IMR-90 (cell line): ENCODE results near the gene AGMO. TPM values are rescaled to one million over a fixed set of nuclear protein-coding genes. Genes with fewer than 3 reads are reported as not detected.

Experiments used
- ATAC-seq: fragments of 200-7000 bp; cut with Tn5 transposase; 2 replicates; pipeline ENCODE4 v1.9.1; 2020; ENCODE audit warnings: low read depth, mild to moderate bottlenecking, moderate library complexity
- BruUV-seq: library from RNA; stranded (reverse); fragments of 400-500 nt; replicated peaks from 2 replicates; lab custom pipeline; 2021; lab: Mats Ljungman, UMichigan
- CTCF ChIA-PET: fragments of 300-600 bp; formaldehyde crosslinking; extraction: SDS; loops from one replicate; lab custom pipeline; 2021; ENCODE audit warnings: antibody characterized with exemption; lab: Yijun Ruan, JAX
- POLR2A ChIA-PET: fragments of 300-600 bp; sonication (Branson Sonifier 250); formaldehyde crosslinking; loops from one replicate; lab custom pipeline; 2022; ENCODE audit warnings: antibody characterized with exemption; ENCODE audit not compliant: unreplicated experiment; lab: Charles Lee
- DNase-seq: peaks from one replicate; pipeline ENCODE4 v3.0.0; 2013
- H2AFZ ChIP-seq: replicated peaks from 2 replicates; pipeline ENCODE3; 2013; ENCODE audit warnings: low read length, mild to moderate bottlenecking; ENCODE audit not compliant: poor library complexity
- H2AK5ac ChIP-seq: 2 replicates; pipeline ENCODE4 v1.6.1; 2013; ENCODE audit warnings: low read depth, low read length, inconsistent platforms
- H2AK9ac ChIP-seq: replicated peaks from 2 replicates; pipeline ENCODE3; 2013; ENCODE audit warnings: mild to moderate bottlenecking, low read depth, low read length, moderate library complexity; ENCODE audit not compliant: poor library complexity
- H2BK120ac ChIP-seq: 2 replicates; pipeline ENCODE4 v1.6.1; 2013; ENCODE audit warnings: low read depth, low read length, inconsistent platforms
- H2BK15ac ChIP-seq: 3 replicates; pipeline ENCODE4 v1.6.1; 2013; ENCODE audit warnings: low read depth, low read length, inconsistent platforms
- H2BK20ac ChIP-seq: 2 replicates; pipeline ENCODE4 v1.6.1; 2013; ENCODE audit warnings: low read depth, mild to moderate bottlenecking, inconsistent platforms, low read length, moderate library complexity
- H2BK5ac ChIP-seq: 2 replicates; pipeline ENCODE4 v1.6.1; 2013; ENCODE audit warnings: mild to moderate bottlenecking, low read depth, low read length, inconsistent platforms; ENCODE audit not compliant: poor library complexity, severe bottlenecking
- H3K14ac ChIP-seq: replicated peaks from 2 replicates; pipeline ENCODE4 v1.6.1; 2013; ENCODE audit warnings: low read depth, low read length, inconsistent platforms
- H3K18ac ChIP-seq: 2 replicates; pipeline ENCODE4 v1.6.1; 2013; ENCODE audit warnings: low read depth, low read length, control low read depth
- H3K23ac ChIP-seq: 2 replicates; pipeline ENCODE4 v1.6.1; 2013; ENCODE audit warnings: low read depth, low read length, inconsistent platforms
- H3K27ac ChIP-seq: 2 replicates; pipeline ENCODE4 v1.5.1; 2013; ENCODE audit warnings: mild to moderate bottlenecking, control low read depth, low read length; ENCODE audit not compliant: insufficient read depth
- H3K27me3 ChIP-seq: 2 replicates; pipeline ENCODE4 v1.6.1; 2013; ENCODE audit warnings: low read length; ENCODE audit not compliant: control insufficient read depth, insufficient read depth
- H3K36me3 ChIP-seq: 2 replicates; pipeline ENCODE4 v1.6.1; 2013; ENCODE audit warnings: low read length, mixed read lengths; ENCODE audit not compliant: control insufficient read depth, insufficient read depth
- H3K4ac ChIP-seq: 2 replicates; pipeline ENCODE4 v1.6.1; 2013; ENCODE audit warnings: low read depth, low read length, inconsistent platforms
- H3K4me1 ChIP-seq: 2 replicates; pipeline ENCODE4 v1.6.1; 2013; ENCODE audit warnings: low read length, mixed read lengths; ENCODE audit not compliant: control insufficient read depth, insufficient read depth
- H3K4me2 ChIP-seq: 2 replicates; pipeline ENCODE4 v1.6.1; 2013; ENCODE audit warnings: low read depth, mild to moderate bottlenecking, control low read depth, low read length, moderate library complexity
- H3K4me3 ChIP-seq: 2 replicates; pipeline ENCODE4 v1.5.1; 2013; ENCODE audit warnings: low read depth, mild to moderate bottlenecking, control low read depth, low read length, moderate library complexity; ENCODE audit not compliant: insufficient read depth
- H3K56ac ChIP-seq: 2 replicates; pipeline ENCODE4 v1.6.1; 2013; ENCODE audit warnings: low read length, inconsistent platforms; ENCODE audit not compliant: insufficient read depth; ENCODE audit errors: extremely low read depth
- H3K79me1 ChIP-seq, 2 experiments: 2 replicates each; pipeline ENCODE4 v1.6.1; 2013; ENCODE audit warnings: low read length in 2 of 2, inconsistent platforms in 1 of 2, low read depth in 1 of 2
- H3K9ac ChIP-seq: 2 replicates; pipeline ENCODE4 v1.6.1; 2013; ENCODE audit warnings: low read depth, low read length, control low read depth
- H3K9me1 ChIP-seq: 2 replicates; pipeline ENCODE4 v1.6.1; 2013; ENCODE audit warnings: low read length, inconsistent platforms; ENCODE audit not compliant: insufficient read depth
- H3K9me3 ChIP-seq: 2 replicates; pipeline ENCODE4 v1.6.1; 2013; ENCODE audit warnings: low read length; ENCODE audit not compliant: control insufficient read depth, insufficient read depth
- H4K20me1 ChIP-seq: 2 replicates; pipeline ENCODE4 v1.6.1; 2013; ENCODE audit warnings: low read length, inconsistent platforms; ENCODE audit not compliant: insufficient read depth
- H4K5ac ChIP-seq: 2 replicates; pipeline ENCODE4 v1.6.1; 2013; ENCODE audit warnings: mild to moderate bottlenecking, low read depth, low read length, control low read depth
- H4K8ac ChIP-seq, 2 experiments: 2 replicates each; pipeline ENCODE4 v1.6.1; 2013; ENCODE audit warnings: low read depth in 2 of 2, low read length in 2 of 2, control low read depth in 1 of 2, inconsistent platforms in 1 of 2
- H4K91ac ChIP-seq: 2 replicates; pipeline ENCODE4 v1.6.1; 2013; ENCODE audit warnings: low read depth, low read length, inconsistent platforms; ENCODE audit not compliant: insufficient read depth
- MAFK ChIP-seq: IDR thresholded peaks from 2 replicates; pipeline ENCODE4 v1.6.1; 2012; ENCODE audit warnings: low read depth, low read length, improper control_type of control experiment
- POLR2A ChIP-seq: IDR thresholded peaks from 2 replicates; pipeline ENCODE4 v1.6.1; 2012; ENCODE audit warnings: mild to moderate bottlenecking, low read depth, low read length
- RCOR1 ChIP-seq: IDR thresholded peaks from 2 replicates; pipeline ENCODE4 v1.6.1; 2012; ENCODE audit warnings: mild to moderate bottlenecking, low read length, improper control_type of control experiment; ENCODE audit not compliant: insufficient replicate concordance
- RFX5 ChIP-seq: IDR thresholded peaks from 2 replicates; pipeline ENCODE4 v1.8.0; 2012; ENCODE audit warnings: low read depth, mild to moderate bottlenecking, low read length, moderate library complexity
- SMC3 ChIP-seq: fragments of 150-350 bp; IDR thresholded peaks from 2 replicates; pipeline ENCODE4 v1.6.1; 2016; ENCODE audit warnings: low read depth, mild to moderate bottlenecking, antibody characterized with exemption, low read length, moderate library complexity
- WGBS, 2 experiments: methylation state at CpG; one replicate each; pipeline versions ENCODE4 v1.1.5 to v1.1.7; 2013; ENCODE audit warnings: missing lambda C conversion rate in 2 of 2; ENCODE audit not compliant: insufficient read length in 1 of 2; ENCODE audit errors: extremely low coverage in 2 of 2; 5-methylcytosine and 5-hydroxymethylcytosine counted together
- dilution Hi-C: fragments of 300-500 bp; cut with HindIII; formaldehyde crosslinking; loops from one replicate; pipeline ENCODE4 v1.14.3; 2018; ENCODE audit warnings: low sequenced_read_pairs; ENCODE audit not compliant: unreplicated experiment
- in situ Hi-C: fragments of 300-500 bp; cut with MboI; formaldehyde crosslinking; loops from 3 replicates; pipeline ENCODE4 v1.14.3; 2019; ENCODE audit warnings: low sequenced_read_pairs, inconsistent platforms, mixed read lengths
- intact Hi-C: fragments of 100-400 bp; cut with micrococcal nuclease; formaldehyde crosslinking; loops from 2 replicates; pipeline ENCODE4 v1.10.0; 2022
- polyA plus RNA-seq, 3 experiments: library from polyadenylated mRNA; depleted of rRNA; stranded (reverse); fragments of >200 nt; gene quantifications; 2 replicates each; pipeline ENCODE4 v1.2.3, GENCODE V29; 2012; ENCODE audit warnings: low replicate concordance in 1 of 3
- total RNA-seq: library from RNA; depleted of rRNA; stranded (reverse); fragments of >200 nt; gene quantifications from 2 replicates; pipeline ENCODE4 v1.2.3, GENCODE V29; 2012
- TF ChIP-seq, protein P1 (sequence below): fragments of 150-350 bp; IDR thresholded peaks from 2 replicates; pipeline ENCODE4 v1.6.1; 2016; ENCODE audit warnings: low read depth, mild to moderate bottlenecking, low read length, moderate library complexity, borderline replicate concordance
- TF ChIP-seq, protein P2 (sequence below): fragments of 150-350 bp; IDR thresholded peaks from 2 replicates; pipeline ENCODE4 v1.6.1; 2017; ENCODE audit warnings: mild to moderate bottlenecking, antibody characterized with exemption, low read length, low read depth

The AGMO gene
- total and polyA plus RNA-seq, 2 of the 4 experiments (the other 2 are of a cell fraction) = not detected

DNA sequence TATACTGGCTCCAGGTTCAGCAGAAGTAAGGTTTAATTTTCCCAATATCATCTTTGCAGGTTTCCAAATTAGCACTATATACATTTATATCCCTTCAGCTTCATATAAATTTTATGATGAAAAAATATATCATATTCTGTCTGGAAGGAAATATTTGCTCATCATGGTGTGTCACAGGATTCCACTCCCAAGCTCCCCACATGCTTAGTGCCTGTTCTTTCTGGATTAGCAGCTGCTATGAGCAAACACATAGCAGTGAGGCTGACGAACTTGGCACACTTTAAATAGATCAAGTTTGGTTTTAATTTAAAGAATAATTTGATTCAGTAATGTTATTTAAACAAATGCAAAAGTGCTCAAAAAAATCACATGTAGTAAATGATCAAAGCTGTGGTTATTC lies 251.9 kb downstream of the AGMO start:
- H3K4me1 ChIP-seq = no peaks in the 10 kb centered on the region
- H3K79me1 ChIP-seq = no peaks in the 10 kb centered on the region
- H3K27me3 ChIP-seq = no peaks in the 10 kb centered on the region
- BruUV-seq = no TSS peak
- no peak overlapping the region for H3K14ac ChIP-seq
- intact Hi-C loops = loop anchor here (5.0 to 10.0 kb wide), 3 partner anchors 247 to 1255 kb away; no protein-coding TSS in a partner anchor
- no peaks in the 10 kb centered on the region for H3K36me3 ChIP-seq
- H2AK9ac ChIP-seq = no peak overlapping the region
- no peak overlapping the region for H3K4ac ChIP-seq
- no peak for TF ChIP-seq RFX5
- no peak for TF ChIP-seq POLR2A
- no peak for TF ChIP-seq SMC3
- no peak for TF ChIP-seq MAFK
- TF ChIP-seq, protein P1, sequence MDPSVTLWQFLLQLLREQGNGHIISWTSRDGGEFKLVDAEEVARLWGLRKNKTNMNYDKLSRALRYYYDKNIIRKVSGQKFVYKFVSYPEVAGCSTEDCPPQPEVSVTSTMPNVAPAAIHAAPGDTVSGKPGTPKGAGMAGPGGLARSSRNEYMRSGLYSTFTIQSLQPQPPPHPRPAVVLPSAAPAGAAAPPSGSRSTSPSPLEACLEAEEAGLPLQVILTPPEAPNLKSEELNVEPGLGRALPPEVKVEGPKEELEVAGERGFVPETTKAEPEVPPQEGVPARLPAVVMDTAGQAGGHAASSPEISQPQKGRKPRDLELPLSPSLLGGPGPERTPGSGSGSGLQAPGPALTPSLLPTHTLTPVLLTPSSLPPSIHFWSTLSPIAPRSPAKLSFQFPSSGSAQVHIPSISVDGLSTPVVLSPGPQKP = no peak
- TF ChIP-seq RCOR1 = no peak
- TF ChIP-seq, protein P2, sequence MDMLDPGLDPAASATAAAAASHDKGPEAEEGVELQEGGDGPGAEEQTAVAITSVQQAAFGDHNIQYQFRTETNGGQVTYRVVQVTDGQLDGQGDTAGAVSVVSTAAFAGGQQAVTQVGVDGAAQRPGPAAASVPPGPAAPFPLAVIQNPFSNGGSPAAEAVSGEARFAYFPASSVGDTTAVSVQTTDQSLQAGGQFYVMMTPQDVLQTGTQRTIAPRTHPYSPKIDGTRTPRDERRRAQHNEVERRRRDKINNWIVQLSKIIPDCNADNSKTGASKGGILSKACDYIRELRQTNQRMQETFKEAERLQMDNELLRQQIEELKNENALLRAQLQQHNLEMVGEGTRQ = no peak
- H3K4me3 ChIP-seq = no peak overlapping the region
- no peak overlapping the region for H2BK15ac ChIP-seq
- H4K20me1 ChIP-seq = no peaks in the 10 kb centered on the region
- H3K9ac ChIP-seq = no peak overlapping the region
- no peak overlapping the region for H2AFZ ChIP-seq
- in situ Hi-C loops = loop anchor here (5.0 to 25.0 kb wide), 2 partner anchors 752 to 1252 kb away; no protein-coding TSS in a partner anchor
- H3K56ac ChIP-seq = no peak overlapping the region
- no peak overlapping the region for H3K18ac ChIP-seq
- no peak overlapping the region for H3K4me2 ChIP-seq
- H3K27ac ChIP-seq = no peak overlapping the region
- WGBS, 2 experiments = no CpG with 5 or more reads among the region's 1 CpG
- no peak overlapping the region for H2BK120ac ChIP-seq
- no peak overlapping the region for H3K23ac ChIP-seq
- CTCF ChIA-PET = interaction anchor here (1.0 kb wide), 1 partner anchor 411 kb away, joined by 6 read pairs; no protein-coding TSS in a partner anchor
- H4K8ac ChIP-seq = no peak overlapping the region
- ATAC-seq (no peak), DNase-seq (peak; percentile 5)
- no peaks in the 10 kb centered on the region for H3K9me3 ChIP-seq
- H4K91ac ChIP-seq = no peak overlapping the region
- dilution Hi-C loops = no loop called here
- H2BK20ac ChIP-seq = no peak overlapping the region
- H2BK5ac ChIP-seq = no peak overlapping the region
- H4K5ac ChIP-seq = no peak overlapping the region
- POLR2A ChIA-PET = no interaction called here
- no peak overlapping the region for H2AK5ac ChIP-seq
- no peaks in the 10 kb centered on the region for H3K9me1 ChIP-seq
